Motor neuron (in vitro differentiated cells): ENCODE data around the gene USP54. TPM values are rescaled to one million over a fixed set of nuclear protein-coding genes. Genes with fewer than 3 reads are reported as not detected.

Experiments
- ATAC-seq, 8 experiments: fragments of 200-7000 bp; cut with Tn5 transposase; replicated peaks in 6 of 8; 2 replicates each; pipeline ENCODE4 v1.8.0; 2021; ENCODE audit warnings: mild to moderate bottlenecking in 8 of 8, moderate library complexity in 8 of 8
- H3K27ac ChIP-seq, 2 donors: fragments of 250-450 bp; sonication (Bioruptor Pico); 2 replicates each; pipeline ENCODE4 v1.9.0; 2021; ENCODE audit warnings: antibody characterized with exemption in 2 of 2, mild to moderate bottlenecking in 2 of 2, moderate library complexity in 1 of 2
- H3K4me1 ChIP-seq, 2 donors: fragments of 250-450 bp; sonication (Bioruptor Pico); replicated peaks in 1 of 2; 2 replicates each; pipeline ENCODE4 v1.6.1; 2021; ENCODE audit warnings: antibody characterized with exemption in 2 of 2, mild to moderate bottlenecking in 2 of 2, moderate library complexity in 1 of 2
- H3K4me3 ChIP-seq, 5 donors: fragments of 250-450 bp; sonication (Bioruptor Pico); 2 replicates each; pipeline ENCODE4 v1.9.0; 2021; ENCODE audit warnings: antibody characterized with exemption in 5 of 5, mild to moderate bottlenecking in 5 of 5, moderate library complexity in 4 of 5
- WGBS, 10 experiments: fragments of 450-650 bp; shearing (Covaris generic); methylation state at CpG; one replicate each; pipeline ENCODE4 v1.0.0; 2022; 5-methylcytosine and 5-hydroxymethylcytosine counted together
- in situ Hi-C, 9 experiments: fragments of 400-800 bp; cut with MboI; loops; one replicate each; pipeline ENCODE4 v1.15.0; 2021; ENCODE audit warnings: low sequenced_read_pairs in 9 of 9, low pct_unique_long_range_greater_than_20kb in 2 of 9; ENCODE audit not compliant: unreplicated experiment in 9 of 9
- total RNA-seq, 8 experiments: library from RNA; unstranded; fragments of 300-600 nt; gene quantifications; 2 replicates each; pipeline versions ENCODE4 v1.2.3 to v1.2.4, GENCODE V29; 2022

USP54 gene
- total RNA-seq, 8 experiments from 2014 or later: 6.1 to 26.9 (median 23.8) TPM

DNA sequence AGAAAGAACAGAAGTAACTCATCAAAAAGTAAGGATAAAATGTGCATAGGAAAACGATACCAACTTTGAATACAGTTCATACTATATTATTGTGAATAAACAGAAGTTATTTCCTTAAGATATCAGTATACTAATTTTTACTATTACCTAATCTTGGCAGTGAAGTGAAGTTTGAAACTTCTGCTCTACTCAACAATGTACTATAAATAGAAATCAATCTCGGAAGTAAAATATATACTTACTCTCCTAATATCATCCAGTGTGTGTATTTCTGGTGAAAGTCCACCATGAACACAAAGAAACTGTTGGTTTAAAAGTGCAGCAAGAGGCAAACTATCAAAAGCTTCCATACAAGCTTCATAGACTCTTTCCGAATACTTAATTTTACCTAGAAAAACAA, 119.9 kb downstream of the USP54 start:
- WGBS, 10 experiments: 55 to 100% (median 91%) methylated on average over 2 to 3 of the region's 3 CpGs

DNA sequence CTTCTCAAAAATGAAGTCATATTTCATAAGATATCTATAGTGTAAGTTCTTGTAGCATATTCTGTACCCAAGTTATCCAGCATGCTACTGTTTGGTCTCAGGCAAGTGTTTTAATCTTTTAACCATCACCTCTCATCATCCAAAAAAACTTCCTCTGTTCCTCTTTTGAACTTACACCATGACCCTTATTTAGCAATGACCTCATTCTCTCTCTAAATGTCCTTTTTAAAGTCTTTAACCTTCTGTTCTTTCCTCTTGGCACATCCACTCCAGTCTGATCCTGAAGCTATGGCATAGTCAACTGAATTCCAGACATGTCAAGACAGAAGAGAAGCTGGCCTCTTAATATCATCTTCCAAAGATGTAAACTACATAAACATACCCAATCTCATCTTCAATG, 121.6 kb downstream of the USP54 start:
- H3K4me3 ChIP-seq: no peak overlapping the region
- H3K27ac ChIP-seq: no peak overlapping the region
- in situ Hi-C loops: no loop called here
- no peaks in the 10 kb centered on the region for H3K4me1 ChIP-seq
- no peak for ATAC-seq

More for the DNA sequence above, 119.9 kb downstream of the USP54 start:
- in situ Hi-C loops: no loop called here
- no peaks in the 10 kb centered on the region for H3K4me1 ChIP-seq
- ATAC-seq: no peak
- no peak overlapping the region for H3K4me3 ChIP-seq
- no peak overlapping the region for H3K27ac ChIP-seq

GRCh38 chr10:73467206-73467605, 123.9 kb downstream of the USP54 start:
- in situ Hi-C loops: no loop called here
- no peak overlapping the region for H3K4me3 ChIP-seq
- no peaks in the 10 kb centered on the region for H3K4me1 ChIP-seq
- 42 to 100% (median 95%) methylated on average over 1 to 2 of the region's 2 CpGs; no CpG with 5 or more reads in 1 of the 10 experiments for WGBS, 10 experiments
- ATAC-seq: no peak
- H3K27ac ChIP-seq: no peak overlapping the region

DNA sequence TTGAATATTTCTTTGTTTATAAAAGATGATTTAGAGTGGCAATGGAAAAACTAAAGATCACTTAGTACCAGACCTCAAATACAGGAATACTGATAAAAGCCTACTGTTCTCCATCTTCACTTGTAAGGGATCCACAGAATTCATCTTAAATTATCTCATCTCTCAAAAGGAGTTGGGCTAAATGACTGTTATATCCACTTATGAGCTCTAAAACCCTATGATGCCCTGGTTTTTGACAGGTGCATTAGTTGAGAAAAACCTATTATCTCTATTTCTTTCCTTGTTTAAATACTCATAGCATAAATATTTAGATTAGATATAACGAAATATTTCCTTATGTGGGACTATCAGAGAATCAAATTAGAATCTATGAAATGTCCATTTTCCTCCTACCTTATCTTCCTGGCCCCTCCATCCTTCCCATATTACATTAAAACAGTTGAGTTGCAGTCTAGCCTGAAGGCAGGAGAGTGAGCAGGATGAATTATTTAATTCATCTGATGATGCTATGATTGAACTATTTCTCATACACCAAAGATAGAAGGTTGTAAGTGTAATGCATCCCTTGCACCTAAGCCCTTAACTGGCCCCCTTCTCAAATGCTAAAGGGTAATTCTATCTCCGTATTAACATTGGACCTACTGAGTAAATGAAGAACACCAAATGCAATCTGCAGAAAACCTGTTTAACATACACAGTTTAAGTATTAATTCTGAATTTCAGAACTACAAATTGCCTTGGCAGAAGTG, 125.0 kb downstream of the USP54 start:
- 10 to 100% (median 88%) methylated on average over 1 to 2 of the region's 2 CpGs for WGBS, 10 experiments
- Histone ChIP-seq H3K4me1 (no peaks in the 10 kb centered on the region), H3K27ac (no peak overlapping the region), H3K4me3 (no peak overlapping the region)
- in situ Hi-C loops: no loop called here
- ATAC-seq: peak in 1 of 8 experiments; percentile 22

DNA sequence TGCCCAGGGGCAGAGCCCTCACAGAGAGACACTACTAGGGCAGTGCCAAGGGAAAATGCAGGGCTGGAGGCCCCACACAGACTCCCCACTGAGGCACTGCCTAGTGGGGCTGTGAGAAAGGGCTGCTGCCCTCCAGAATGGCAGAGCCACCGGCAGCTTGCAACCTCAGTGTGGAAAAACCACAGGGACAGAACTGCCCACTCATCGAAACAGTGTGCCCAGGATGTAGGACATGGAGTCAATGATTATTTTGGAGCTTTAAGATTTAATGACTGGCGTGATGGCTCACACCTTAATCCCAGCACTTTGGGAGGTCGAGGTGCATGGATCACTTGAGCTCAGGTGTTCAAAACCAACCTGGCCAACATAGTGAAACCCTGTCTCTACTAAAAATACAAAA, 130.2 kb downstream of the USP54 start:
- ATAC-seq: no peak
- in situ Hi-C loops: no loop called here

GRCh38 chr10:73459683-73460314, 131.3 kb downstream of the USP54 start:
- no peak for ATAC-seq
- H3K4me3 ChIP-seq: no peak overlapping the region
- H3K27ac ChIP-seq: no peak overlapping the region
- no peaks in the 10 kb centered on the region for H3K4me1 ChIP-seq
- in situ Hi-C loops: no loop called here
- WGBS, 10 experiments: 86 to 100% (median 95%) methylated on average over 4 to 6 of the region's 6 CpGs

More for the DNA sequence above, 130.2 kb downstream of the USP54 start:
- WGBS, 10 experiments: 80 to 100% (median 93%) methylated on average over 1 to 3 of the region's 4 CpGs; no CpG with 5 or more reads in 6 of the 10 experiments
- Histone ChIP-seq H3K27ac (no peak overlapping the region), H3K4me1 (no peaks in the 10 kb centered on the region), H3K4me3 (no peak overlapping the region)

DNA sequence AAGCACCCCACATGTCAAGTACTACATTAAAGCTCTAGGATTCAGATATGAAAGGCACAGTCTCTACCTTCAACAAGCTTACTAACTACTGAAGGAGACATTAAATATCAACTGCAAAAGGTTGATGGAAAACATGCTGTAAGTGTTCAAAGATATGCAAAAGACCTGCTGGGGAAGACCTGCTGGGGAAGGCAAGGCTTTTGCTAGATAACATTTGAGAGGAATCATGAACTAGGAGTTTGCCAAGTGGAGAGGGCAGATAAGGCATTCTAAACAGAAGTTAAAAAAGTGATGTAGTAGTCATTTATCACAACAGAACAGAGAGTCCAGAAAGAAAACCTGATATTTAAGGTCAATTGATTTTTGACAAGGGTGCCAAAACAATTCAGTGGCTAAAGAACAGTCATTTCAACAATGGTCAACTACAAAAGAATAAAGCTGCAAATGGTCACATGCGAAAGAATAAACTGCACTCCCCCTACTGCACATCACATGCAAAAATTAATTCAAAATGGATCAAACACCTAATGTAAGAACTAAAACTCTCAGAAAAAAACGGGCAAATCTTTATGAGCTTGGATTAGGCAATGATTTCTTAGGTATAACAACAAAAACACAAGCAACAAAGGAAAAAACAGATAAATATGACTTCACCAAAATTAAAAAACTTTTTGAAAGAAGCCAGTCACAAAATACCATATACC, 134.8 kb downstream of the USP54 start:
- Histone ChIP-seq H3K27ac (no peak overlapping the region), H3K4me1 (no peaks in the 10 kb centered on the region), H3K4me3 (no peak overlapping the region)
- in situ Hi-C loops: no loop called here
- ATAC-seq: no peak
- WGBS, 10 experiments: 58 to 100% (median 91%) methylated on average over 1 to 2 of the region's 2 CpGs

DNA sequence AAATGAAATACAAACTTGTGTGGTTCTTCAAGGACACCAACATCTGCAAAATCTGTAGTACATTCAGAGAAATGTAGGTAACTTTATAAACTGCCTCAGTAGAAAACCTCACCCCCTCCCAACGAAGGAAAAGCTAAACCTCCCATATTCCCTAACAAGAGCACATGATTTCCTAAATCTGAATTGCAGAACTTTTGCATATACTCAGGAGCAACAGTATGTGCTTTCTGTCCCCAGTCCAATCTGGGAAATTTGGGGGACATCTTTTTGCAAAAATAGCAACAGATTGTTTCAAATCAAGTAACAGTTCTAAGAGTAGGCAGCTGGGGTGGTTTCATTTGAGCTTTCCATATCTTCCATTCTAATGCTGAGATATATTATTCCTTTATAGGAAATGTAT, 142.0 kb downstream of the USP54 start:
- no peak overlapping the region for H3K27ac ChIP-seq
- no peak overlapping the region for H3K4me3 ChIP-seq
- H3K4me1 ChIP-seq: no peaks in the 10 kb centered on the region
- in situ Hi-C loops: no loop called here
- 0 to 83% (median 50%) methylated on average over 1 of the region's 1 CpG; no CpG with 5 or more reads in 3 of the 10 experiments for WGBS, 10 experiments
- ATAC-seq: peak in 2 of 8 experiments; percentile 58 to 59

GRCh38 chr10:73448384-73448783, 142.8 kb downstream of the USP54 start:
- 53 to 100% (median 89%) methylated on average over 1 of the region's 1 CpG for WGBS, 10 experiments
- no peak for ATAC-seq
- Histone ChIP-seq H3K4me1 (no peaks in the 10 kb centered on the region), H3K27ac (no peak overlapping the region), H3K4me3 (no peak overlapping the region)
- in situ Hi-C loops: no loop called here

Other genes with a start within 250 kb of the USP54 start
- gene CFAP70, start 232.5 kb downstream of the USP54 start, total RNA-seq: 10 to 100 TPM in 1 of 8 experiments, 1 to 10 TPM in 6, under 1 TPM in 1; 0.71 to 16.6 (median 2.0) TPM
- gene ANXA7, start 177.3 kb downstream of the USP54 start, total RNA-seq: 100 to 1,000 TPM in 1 of 8 experiments, 10 to 100 TPM in 7; 18.2 to 163 (median 36.9) TPM
- gene MSS51, start 157.8 kb downstream of the USP54 start, total RNA-seq: 1 to 10 TPM in 7 of 8 experiments, under 1 TPM in 1; 0.76 to 5.3 (median 2.2) TPM
- 10 to 100 TPM; 17.7 to 53.8 (median 39.7) TPM for gene PPP3CB, start 95.3 kb downstream of the USP54 start, total RNA-seq
- gene MYOZ1, start 50.1 kb upstream of the USP54 start, total RNA-seq: under 1 TPM in 5 of 8 experiments, not detected in 3; 0.11 to 0.64 (median 0.51) TPM
- gene SYNPO2L, start 64.7 kb upstream of the USP54 start, total RNA-seq: 1 to 10 TPM in 2 of 8 experiments, under 1 TPM in 6; 0.31 to 1.5 (median 0.52) TPM
- gene AGAP5, start 106.8 kb upstream of the USP54 start, total RNA-seq: 10 to 100 TPM in 1 of 8 experiments, 1 to 10 TPM in 7; 2.0 to 10.2 (median 4.1) TPM
- gene SEC24C, start 153.0 kb upstream of the USP54 start, total RNA-seq: 10 to 100 TPM; 33.6 to 73.4 (median 58.8) TPM
- 10 to 100 TPM; 35.3 to 52.4 (median 46.3) TPM for gene CHCHD1, start 190.7 kb upstream of the USP54 start, total RNA-seq
- gene ZSWIM8, start 194.3 kb upstream of the USP54 start, total RNA-seq: 100 to 1,000 TPM in 2 of 8 experiments, 10 to 100 TPM in 6; 48.2 to 140 (median 81.5) TPM
- 10 to 100 TPM in 6 of 8 experiments, 1 to 10 TPM in 2; 7.6 to 17.3 (median 13.4) TPM for gene NDST2, start 220.3 kb upstream of the USP54 start, total RNA-seq